ENCODE results near the gene ATRNL1.

- TF ChIP-seq, protein P1, sequence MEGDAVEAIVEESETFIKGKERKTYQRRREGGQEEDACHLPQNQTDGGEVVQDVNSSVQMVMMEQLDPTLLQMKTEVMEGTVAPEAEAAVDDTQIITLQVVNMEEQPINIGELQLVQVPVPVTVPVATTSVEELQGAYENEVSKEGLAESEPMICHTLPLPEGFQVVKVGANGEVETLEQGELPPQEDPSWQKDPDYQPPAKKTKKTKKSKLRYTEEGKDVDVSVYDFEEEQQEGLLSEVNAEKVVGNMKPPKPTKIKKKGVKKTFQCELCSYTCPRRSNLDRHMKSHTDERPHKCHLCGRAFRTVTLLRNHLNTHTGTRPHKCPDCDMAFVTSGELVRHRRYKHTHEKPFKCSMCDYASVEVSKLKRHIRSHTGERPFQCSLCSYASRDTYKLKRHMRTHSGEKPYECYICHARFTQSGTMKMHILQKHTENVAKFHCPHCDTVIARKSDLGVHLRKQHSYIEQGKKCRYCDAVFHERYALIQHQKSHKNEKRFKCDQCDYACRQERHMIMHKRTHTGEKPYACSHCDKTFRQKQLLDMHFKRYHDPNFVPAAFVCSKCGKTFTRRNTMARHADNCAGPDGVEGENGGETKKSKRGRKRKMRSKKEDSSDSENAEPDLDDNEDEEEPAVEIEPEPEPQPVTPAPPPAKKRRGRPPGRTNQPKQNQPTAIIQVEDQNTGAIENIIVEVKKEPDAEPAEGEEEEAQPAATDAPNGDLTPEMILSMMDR (IDR thresholded peaks at IDR 0.05; ENCODE audit: poor library complexity) = no peak
- TF ChIP-seq EZH2 (IDR thresholded peaks at IDR 0.05; ENCODE audit: borderline replicate concordance) (no peak), EZH2phosphoT487 (IDR thresholded peaks at IDR 0.05; ENCODE audit: low read depth, severe bottlenecking, unreplicated experiment) (no peak)
These were observed 70.0 kb downstream of the ATRNL1 start for GRCh38 chr10:115163129-115163528.

Data from hepatocyte (in vitro differentiated cells).